Skeletal muscle satellite cell (primary cell): Measurements from ENCODE around the gene LEF1. TPM values are rescaled to one million over a fixed set of nuclear protein-coding genes. Genes with fewer than 3 reads are reported as not detected.

ENCODE experiments used
- H3K27me3 ChIP-seq: 2 replicates; pipeline ENCODE4 v1.7.0; 2013; ENCODE audit warnings: low read length; ENCODE audit not compliant: control insufficient read depth, insufficient read depth
- H3K36me3 ChIP-seq: 2 replicates; pipeline ENCODE4 v1.7.0; 2013; ENCODE audit warnings: mild to moderate bottlenecking, control low read depth, low read length; ENCODE audit not compliant: insufficient read depth
- H3K4me1 ChIP-seq: 2 replicates; pipeline ENCODE4 v1.7.0; 2013; ENCODE audit warnings: low read length; ENCODE audit not compliant: control insufficient read depth, insufficient read depth
- H3K4me2 ChIP-seq: 2 replicates; pipeline ENCODE4 v1.7.0; 2013; ENCODE audit warnings: mild to moderate bottlenecking, low read length
- H3K4me3 ChIP-seq: 2 replicates; pipeline ENCODE4 v1.7.0; 2013; ENCODE audit warnings: low read length
- H3K9ac ChIP-seq: 2 replicates; pipeline ENCODE4 v1.7.0; 2013; ENCODE audit warnings: mild to moderate bottlenecking, low read depth, low read length, moderate library complexity
- H3K9me3 ChIP-seq: replicated peaks from 2 replicates; pipeline ENCODE4 v1.7.0; 2013; ENCODE audit warnings: mild to moderate bottlenecking, control low read depth, low read length
- total RNA-seq: library from RNA; depleted of rRNA; stranded (reverse); fragments of >200 nt; gene quantifications from 2 replicates; pipeline ENCODE4 v1.2.3, GENCODE V29; 2012; rRNA removed

Gene LEF1
- total RNA-seq = 0.51 and 1.3 TPM in 2 replicates

DNA sequence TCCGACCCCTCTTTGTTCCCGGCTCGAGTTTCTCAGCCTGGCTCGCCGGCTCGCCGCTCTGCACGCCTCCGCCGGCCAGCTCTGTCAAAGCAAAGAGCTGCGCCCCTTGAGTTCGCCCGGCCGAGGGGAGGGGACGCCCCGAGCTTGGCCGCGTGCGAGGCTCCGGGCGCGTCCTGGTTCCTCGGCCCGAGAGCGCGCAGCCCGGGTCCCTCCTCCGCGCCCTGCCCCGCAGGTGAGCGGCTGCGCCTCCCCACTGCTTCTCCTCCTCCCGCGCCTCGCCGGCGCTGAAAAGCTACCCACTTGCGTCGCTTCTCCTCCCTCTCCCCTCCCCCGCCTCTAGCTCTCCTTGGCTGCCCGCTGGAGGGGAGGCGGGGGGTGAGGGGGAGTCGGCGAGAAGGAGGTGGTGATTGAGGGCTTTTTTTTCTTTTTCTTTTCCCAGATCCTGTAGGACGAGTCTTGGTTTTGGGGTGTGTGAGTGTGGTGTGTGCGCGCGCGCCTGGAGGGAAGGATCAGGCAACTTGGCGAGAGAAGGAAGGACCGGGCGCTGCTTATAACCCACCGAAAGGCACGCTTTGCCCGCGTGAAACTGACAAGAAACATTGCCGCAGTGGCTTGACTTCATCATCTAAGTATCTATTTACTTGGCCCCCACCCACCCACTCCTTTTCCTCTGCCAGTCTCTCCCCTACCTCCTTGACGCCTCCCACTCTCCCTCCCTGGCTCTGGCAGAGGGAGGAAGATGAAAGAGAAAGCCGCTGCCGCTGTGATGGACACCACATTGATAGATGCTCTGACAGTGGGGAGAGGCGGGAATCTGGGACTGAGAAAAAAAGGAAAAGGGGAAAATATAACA, at the start of gene LEF1:
LEF1 (minus strand) TSS at position 262 of the 853 bp plus-strand sequence. CDS start 1,165 bp downstream, outside the sequence.
- H3K4me3 ChIP-seq = peak within 1 kb of the TSS; percentile 75
- H3K9me3 ChIP-seq = no peaks in the 10 kb centered on the region
- peaks cover 17% of the 10 kb centered on the region for H3K4me1 ChIP-seq
- H3K9ac ChIP-seq = peak within 1 kb of the TSS; percentile 48
- H3K27me3 ChIP-seq = peaks cover 86% of the 10 kb centered on the region
- H3K4me2 ChIP-seq = peak within 1 kb of the TSS; percentile 95
- H3K36me3 ChIP-seq = no peaks in the 10 kb centered on the region

GRCh38 chr4:108216510-108216909, 47.8 kb upstream of the LEF1 start:
- Histone ChIP-seq H3K4me3 (no peak overlapping the region), H3K27me3 (no peaks in the 10 kb centered on the region), H3K4me2 (no peak overlapping the region), H3K9me3 (no peaks in the 10 kb centered on the region), H3K36me3 (no peaks in the 10 kb centered on the region), H3K4me1 (no peaks in the 10 kb centered on the region), H3K9ac (no peak overlapping the region)

GRCh38 chr4:108215055-108215454, 46.3 kb upstream of the LEF1 start:
- H3K4me1 ChIP-seq = no peaks in the 10 kb centered on the region
- no peaks in the 10 kb centered on the region for H3K27me3 ChIP-seq
- no peak overlapping the region for H3K9ac ChIP-seq
- no peak overlapping the region for H3K4me2 ChIP-seq
- no peak overlapping the region for H3K4me3 ChIP-seq
- no peaks in the 10 kb centered on the region for H3K36me3 ChIP-seq
- H3K9me3 ChIP-seq = no peaks in the 10 kb centered on the region

DNA sequence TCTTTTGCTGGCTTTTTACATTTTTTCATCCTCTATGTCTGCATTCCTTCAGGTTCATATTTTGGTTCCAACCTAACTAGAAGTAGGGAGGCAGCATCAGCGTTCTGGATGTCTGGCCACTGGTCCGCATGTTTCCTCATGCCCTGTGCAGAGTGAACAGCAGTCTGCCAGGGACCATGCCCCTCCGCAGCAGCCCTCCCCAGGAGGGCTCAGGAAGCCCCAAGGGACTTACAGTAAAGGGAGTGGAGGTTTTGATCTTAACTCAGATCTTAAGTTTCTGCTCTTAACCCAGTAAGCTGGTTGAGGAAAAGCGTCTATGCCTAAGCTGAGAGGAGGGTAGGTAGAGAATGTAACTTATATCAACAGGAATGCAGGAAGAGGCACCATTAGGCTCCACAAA, 45.0 kb upstream of the LEF1 start:
- H3K36me3 ChIP-seq = no peaks in the 10 kb centered on the region
- no peak overlapping the region for H3K4me3 ChIP-seq
- H3K9me3 ChIP-seq = no peaks in the 10 kb centered on the region
- H3K4me1 ChIP-seq = no peaks in the 10 kb centered on the region
- no peak overlapping the region for H3K4me2 ChIP-seq
- no peaks in the 10 kb centered on the region for H3K27me3 ChIP-seq
- H3K9ac ChIP-seq = no peak overlapping the region

GRCh38 chr4:108213308-108213707, 44.6 kb upstream of the LEF1 start:
- H3K4me3 ChIP-seq = no peak overlapping the region
- H3K9me3 ChIP-seq = no peaks in the 10 kb centered on the region
- H3K4me2 ChIP-seq = no peak overlapping the region
- H3K36me3 ChIP-seq = no peaks in the 10 kb centered on the region
- no peaks in the 10 kb centered on the region for H3K4me1 ChIP-seq
- no peaks in the 10 kb centered on the region for H3K27me3 ChIP-seq
- no peak overlapping the region for H3K9ac ChIP-seq

DNA sequence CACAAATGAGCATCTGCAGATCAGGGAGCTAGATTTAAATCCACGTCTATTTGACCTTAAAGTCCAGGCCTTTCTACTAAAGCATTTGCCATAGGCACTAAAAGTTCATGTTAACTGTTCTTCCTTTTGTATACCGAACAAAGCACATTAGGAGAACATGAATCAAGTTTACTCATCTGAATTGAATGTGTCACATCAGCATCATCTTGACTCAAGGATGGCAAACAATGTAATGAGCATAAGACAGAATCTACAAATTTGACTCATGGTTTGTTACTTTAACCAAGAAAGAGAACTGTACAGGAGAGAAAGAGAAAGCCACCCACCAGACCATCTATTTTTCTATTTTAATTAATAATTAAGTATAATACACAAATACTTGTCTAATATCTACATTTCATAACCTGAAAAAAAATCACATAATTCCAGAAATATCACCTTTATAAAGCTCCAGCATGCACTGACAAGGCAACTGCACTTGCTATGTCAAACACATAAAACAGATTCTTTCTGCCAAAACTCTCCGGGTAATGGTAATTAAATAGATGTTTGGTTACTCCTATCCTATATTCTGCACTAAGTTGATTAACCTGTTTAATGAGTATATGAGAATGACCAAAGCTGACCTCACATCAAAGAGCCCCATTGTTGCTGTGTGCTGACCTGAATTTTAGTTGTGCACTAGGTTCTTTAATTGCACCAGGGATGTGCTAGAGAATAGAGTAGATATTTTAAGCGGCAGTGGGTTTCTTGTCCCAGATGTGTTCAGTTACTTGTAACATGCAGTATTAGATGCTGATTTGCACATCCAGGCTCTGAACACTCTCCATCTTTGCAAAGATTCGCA, 42.5 kb upstream of the LEF1 start:
- H3K27me3 ChIP-seq = peaks cover 2% of the 10 kb centered on the region
- no peak overlapping the region for H3K9ac ChIP-seq

DNA sequence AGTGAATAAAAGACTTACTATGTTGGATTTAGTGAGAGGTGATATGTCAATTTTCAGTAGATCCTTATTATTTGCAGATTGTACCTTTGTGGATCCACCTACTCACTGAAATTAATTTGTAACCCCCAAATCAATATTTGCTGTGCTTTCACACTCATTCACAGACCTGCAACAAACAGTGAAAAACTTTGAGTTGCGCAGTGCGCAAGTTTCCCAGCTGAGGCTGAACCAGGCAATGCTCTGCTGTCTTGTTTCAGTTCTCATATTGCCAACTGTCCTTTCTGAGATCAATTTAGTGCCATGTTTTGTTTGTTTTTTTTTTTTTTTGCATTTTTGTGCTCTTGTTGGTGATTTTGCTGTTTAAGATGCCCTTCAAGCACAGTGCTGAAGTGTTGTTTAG, 40.8 kb upstream of the LEF1 start:
- H3K9ac ChIP-seq = no peak overlapping the region
- no peaks in the 10 kb centered on the region for H3K9me3 ChIP-seq
- no peaks in the 10 kb centered on the region for H3K36me3 ChIP-seq
- H3K4me1 ChIP-seq = no peaks in the 10 kb centered on the region
- H3K4me3 ChIP-seq = no peak overlapping the region
- H3K4me2 ChIP-seq = no peak overlapping the region
- H3K27me3 ChIP-seq = peaks cover 2% of the 10 kb centered on the region

More for the DNA sequence above, 42.5 kb upstream of the LEF1 start:
- Histone ChIP-seq H3K9me3 (no peaks in the 10 kb centered on the region), H3K4me2 (no peak overlapping the region), H3K4me3 (no peak overlapping the region), H3K36me3 (no peaks in the 10 kb centered on the region), H3K4me1 (no peaks in the 10 kb centered on the region)

DNA sequence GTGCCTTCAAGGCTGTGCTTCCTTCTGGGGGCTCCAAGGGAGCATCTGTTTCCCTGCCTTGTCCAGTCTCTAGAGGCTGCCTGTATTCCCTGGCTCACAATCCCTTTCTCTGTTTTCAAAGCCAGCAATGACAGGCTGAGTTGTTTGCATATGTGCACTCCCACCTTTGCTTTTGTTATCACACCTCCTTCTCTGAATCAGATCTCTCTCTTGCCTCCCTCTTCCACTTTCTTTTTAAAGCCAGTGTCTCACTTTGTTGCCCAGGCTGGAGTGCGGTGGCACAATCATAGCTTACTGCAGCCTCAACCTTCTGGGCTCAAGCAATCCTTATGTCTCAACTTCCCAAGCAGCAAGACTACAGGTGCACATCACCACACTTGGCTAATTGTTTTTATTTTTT, 37.1 kb upstream of the LEF1 start:
- H3K9me3 ChIP-seq = no peaks in the 10 kb centered on the region
- H3K4me2 ChIP-seq = no peak overlapping the region
- H3K36me3 ChIP-seq = no peaks in the 10 kb centered on the region
- H3K4me3 ChIP-seq = no peak overlapping the region
- H3K4me1 ChIP-seq = no peaks in the 10 kb centered on the region
- no peak overlapping the region for H3K9ac ChIP-seq
- peaks cover 2% of the 10 kb centered on the region for H3K27me3 ChIP-seq

- no peaks in the 10 kb centered on the region for H3K36me3 ChIP-seq
- H3K9ac ChIP-seq = no peak overlapping the region
- no peaks in the 10 kb centered on the region for H3K4me1 ChIP-seq
- no peak overlapping the region for H3K4me3 ChIP-seq
- H3K9me3 ChIP-seq = no peaks in the 10 kb centered on the region
- peaks cover 2% of the 10 kb centered on the region for H3K27me3 ChIP-seq
- no peak overlapping the region for H3K4me2 ChIP-seq
Observed at GRCh38 chr4:108204518-108204917, 35.8 kb upstream of the LEF1 start.

- Histone ChIP-seq H3K4me2 (no peak overlapping the region), H3K27me3 (peaks cover 2% of the 10 kb centered on the region), H3K9me3 (no peaks in the 10 kb centered on the region), H3K36me3 (no peaks in the 10 kb centered on the region), H3K4me3 (no peak overlapping the region), H3K4me1 (no peaks in the 10 kb centered on the region), H3K9ac (no peak overlapping the region)
Observed at GRCh38 chr4:108203377-108203776, 34.6 kb upstream of the LEF1 start.

DNA sequence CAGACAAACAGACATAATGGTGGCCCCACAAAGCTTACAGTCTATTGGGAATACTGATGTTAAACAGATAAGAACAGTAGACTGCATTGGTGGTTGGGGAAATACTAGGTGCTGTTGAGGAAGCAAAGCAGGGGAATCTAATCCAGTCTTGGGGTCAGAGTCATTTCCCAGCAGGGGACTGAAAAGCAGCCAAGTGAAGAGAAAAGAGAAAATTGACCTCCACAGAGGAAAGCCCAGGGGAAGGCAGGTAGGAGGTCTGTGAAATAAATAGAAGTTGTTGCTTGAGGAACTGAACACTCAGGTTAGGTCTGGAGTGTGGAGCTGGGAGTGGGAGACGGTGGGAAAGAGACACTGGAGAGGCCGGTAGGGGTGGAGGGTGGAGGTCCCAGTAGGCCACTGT, 33.0 kb upstream of the LEF1 start:
- no peaks in the 10 kb centered on the region for H3K4me1 ChIP-seq

More for the DNA sequence above, 33.0 kb upstream of the LEF1 start:
- Histone ChIP-seq H3K9me3 (no peaks in the 10 kb centered on the region), H3K9ac (no peak overlapping the region), H3K4me3 (no peak overlapping the region), H3K36me3 (no peaks in the 10 kb centered on the region), H3K27me3 (no peaks in the 10 kb centered on the region), H3K4me2 (no peak overlapping the region)
